ENCODE measurements around the gene THBS4.

THBS4 gene

DNA sequence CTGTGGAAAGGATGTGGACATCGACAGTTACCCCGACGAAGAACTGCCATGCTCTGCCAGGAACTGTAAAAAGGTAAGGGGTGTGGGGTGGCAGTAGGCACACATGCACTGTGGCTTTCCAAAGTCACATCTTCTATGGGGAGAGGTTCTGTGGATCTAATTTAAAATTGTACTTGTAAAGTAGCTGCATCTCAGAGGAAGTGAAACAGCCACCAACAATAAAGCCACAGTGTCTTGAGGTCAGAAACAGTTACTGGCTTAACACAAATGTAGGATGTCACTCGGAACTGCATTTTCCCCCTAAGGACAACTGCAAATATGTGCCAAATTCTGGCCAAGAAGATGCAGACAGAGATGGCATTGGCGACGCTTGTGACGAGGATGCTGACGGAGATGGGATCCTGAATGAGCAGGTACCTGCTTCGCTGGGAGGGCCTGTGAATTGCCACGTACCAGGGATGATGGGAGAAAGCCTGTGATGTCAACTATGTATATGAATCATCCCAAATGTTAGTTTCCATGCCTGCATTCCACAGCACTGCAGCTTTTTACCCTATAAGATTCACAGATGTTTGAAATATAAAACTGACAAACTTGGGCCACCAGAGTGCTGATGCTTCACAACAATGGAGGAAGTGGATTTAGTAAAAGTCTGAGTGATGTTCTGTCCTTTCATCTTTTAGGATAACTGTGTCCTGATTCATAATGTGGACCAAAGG is 35.3 kb downstream of the THBS4 start:
- Histone ChIP-seq H3K79me2 (ENCODE audit: control insufficient read depth, low read length) (no peaks in the 10 kb centered on the region), H3K27ac (ENCODE audit: low read depth, low read length) (peak overlapping the region; percentile 23), H4K20me1 (ENCODE audit: control insufficient read depth, insufficient read depth, low read depth, low read length) (no peaks in the 10 kb centered on the region), H3K27me3 (ENCODE audit: control insufficient read depth, low read length) (no peaks in the 10 kb centered on the region), H3K36me3 (ENCODE audit: control insufficient read depth, low read length) (no peaks in the 10 kb centered on the region), H3K4me1 (ENCODE audit: control insufficient read depth, low read length) (peaks cover 17% of the 10 kb centered on the region), H3K4me2 (ENCODE audit: low read length) (peak overlapping the region; percentile 44), H3K9me2 (replicated peaks; ENCODE audit: control insufficient read depth, low read length) (no peaks in the 10 kb centered on the region), H3K4me3 (ENCODE audit: low read length) (no peak overlapping the region), H3K9me3 (ENCODE audit: control insufficient read depth, insufficient read depth, low read length) (no peaks in the 10 kb centered on the region), H3F3A (ENCODE audit: control insufficient read depth, insufficient read depth) (no peaks in the 10 kb centered on the region)
- TF ChIP-seq, protein P1, sequence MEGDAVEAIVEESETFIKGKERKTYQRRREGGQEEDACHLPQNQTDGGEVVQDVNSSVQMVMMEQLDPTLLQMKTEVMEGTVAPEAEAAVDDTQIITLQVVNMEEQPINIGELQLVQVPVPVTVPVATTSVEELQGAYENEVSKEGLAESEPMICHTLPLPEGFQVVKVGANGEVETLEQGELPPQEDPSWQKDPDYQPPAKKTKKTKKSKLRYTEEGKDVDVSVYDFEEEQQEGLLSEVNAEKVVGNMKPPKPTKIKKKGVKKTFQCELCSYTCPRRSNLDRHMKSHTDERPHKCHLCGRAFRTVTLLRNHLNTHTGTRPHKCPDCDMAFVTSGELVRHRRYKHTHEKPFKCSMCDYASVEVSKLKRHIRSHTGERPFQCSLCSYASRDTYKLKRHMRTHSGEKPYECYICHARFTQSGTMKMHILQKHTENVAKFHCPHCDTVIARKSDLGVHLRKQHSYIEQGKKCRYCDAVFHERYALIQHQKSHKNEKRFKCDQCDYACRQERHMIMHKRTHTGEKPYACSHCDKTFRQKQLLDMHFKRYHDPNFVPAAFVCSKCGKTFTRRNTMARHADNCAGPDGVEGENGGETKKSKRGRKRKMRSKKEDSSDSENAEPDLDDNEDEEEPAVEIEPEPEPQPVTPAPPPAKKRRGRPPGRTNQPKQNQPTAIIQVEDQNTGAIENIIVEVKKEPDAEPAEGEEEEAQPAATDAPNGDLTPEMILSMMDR (IDR thresholded peaks at IDR 0.05; ENCODE audit: low read depth, low read length, poor library complexity, severe bottlenecking): no peak
- TF ChIP-seq EZH2phosphoT487 (IDR thresholded peaks at IDR 0.05; ENCODE audit: borderline replicate concordance, low read length): no peak

DNA sequence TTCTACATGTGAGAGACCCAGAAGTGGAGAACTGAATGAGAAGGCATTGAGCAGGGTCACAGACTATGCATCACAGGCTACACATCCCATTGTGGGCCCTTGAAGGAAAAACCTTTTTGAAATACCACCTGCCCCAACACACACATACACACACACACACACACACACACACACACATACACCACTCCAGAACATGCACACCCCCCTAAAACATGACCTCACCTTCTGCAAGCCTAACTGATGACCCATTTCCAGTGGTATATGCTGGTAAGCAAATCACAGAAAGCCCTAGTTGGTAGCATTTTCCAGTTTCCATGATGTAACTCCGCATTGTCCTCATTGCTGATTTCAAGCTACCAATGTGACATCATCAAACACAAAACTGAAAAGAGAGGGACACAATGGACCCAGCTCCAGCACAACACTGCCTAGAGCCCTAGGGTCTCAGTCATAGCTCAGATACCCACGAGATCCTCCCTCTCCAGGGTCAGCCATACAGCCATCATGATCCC is 36.4 kb downstream of the THBS4 start:
- Histone ChIP-seq H3K36me3 (ENCODE audit: control insufficient read depth, low read length) (no peaks in the 10 kb centered on the region), H3F3A (ENCODE audit: control insufficient read depth, insufficient read depth) (no peaks in the 10 kb centered on the region), H4K20me1 (ENCODE audit: control insufficient read depth, insufficient read depth, low read depth, low read length) (no peaks in the 10 kb centered on the region), H3K9me3 (ENCODE audit: control insufficient read depth, insufficient read depth, low read length) (no peaks in the 10 kb centered on the region), H3K27ac (ENCODE audit: low read depth, low read length) (no peak overlapping the region), H3K4me2 (ENCODE audit: low read length) (no peak overlapping the region), H3K4me1 (ENCODE audit: control insufficient read depth, low read length) (peaks cover 17% of the 10 kb centered on the region), H3K27me3 (ENCODE audit: control insufficient read depth, low read length) (no peaks in the 10 kb centered on the region), H3K9me2 (replicated peaks; ENCODE audit: control insufficient read depth, low read length) (no peaks in the 10 kb centered on the region), H3K4me3 (ENCODE audit: low read length) (no peak overlapping the region), H3K79me2 (ENCODE audit: control insufficient read depth, low read length) (no peaks in the 10 kb centered on the region)
- TF ChIP-seq EZH2phosphoT487 (IDR thresholded peaks at IDR 0.05; ENCODE audit: borderline replicate concordance, low read length): no peak
- TF ChIP-seq, protein P1 (IDR thresholded peaks at IDR 0.05; ENCODE audit: low read depth, low read length, poor library complexity, severe bottlenecking): no peak

- no peaks in the 10 kb centered on the region for H3K36me3 ChIP-seq (ENCODE audit: control insufficient read depth, low read length)
- no peak overlapping the region for H3K4me2 ChIP-seq (ENCODE audit: low read length)
- H3K4me1 ChIP-seq (ENCODE audit: control insufficient read depth, low read length): peaks cover 17% of the 10 kb centered on the region
- no peaks in the 10 kb centered on the region for H3K9me3 ChIP-seq (ENCODE audit: control insufficient read depth, insufficient read depth, low read length)
- H3K9me2 ChIP-seq (replicated peaks; ENCODE audit: control insufficient read depth, low read length): no peaks in the 10 kb centered on the region
- H3K27me3 ChIP-seq (ENCODE audit: control insufficient read depth, low read length): no peaks in the 10 kb centered on the region
- no peak overlapping the region for H3K27ac ChIP-seq (ENCODE audit: low read depth, low read length)
- H3K79me2 ChIP-seq (ENCODE audit: control insufficient read depth, low read length): no peaks in the 10 kb centered on the region
- no peaks in the 10 kb centered on the region for H4K20me1 ChIP-seq (ENCODE audit: control insufficient read depth, insufficient read depth, low read depth, low read length)
- H3K4me3 ChIP-seq (ENCODE audit: low read length): no peak overlapping the region
- no peak for TF ChIP-seq EZH2phosphoT487 (IDR thresholded peaks at IDR 0.05; ENCODE audit: borderline replicate concordance, low read length)
- TF ChIP-seq, protein P1 (IDR thresholded peaks at IDR 0.05; ENCODE audit: low read depth, low read length, poor library complexity, severe bottlenecking): no peak
- no peaks in the 10 kb centered on the region for H3F3A ChIP-seq (ENCODE audit: control insufficient read depth, insufficient read depth)
Observed at GRCh38 chr5:80072103-80073073, 37.2 kb downstream of the THBS4 start.
